Measurements from ENCODE around the gene BMPER.

The BMPER gene

DNA sequence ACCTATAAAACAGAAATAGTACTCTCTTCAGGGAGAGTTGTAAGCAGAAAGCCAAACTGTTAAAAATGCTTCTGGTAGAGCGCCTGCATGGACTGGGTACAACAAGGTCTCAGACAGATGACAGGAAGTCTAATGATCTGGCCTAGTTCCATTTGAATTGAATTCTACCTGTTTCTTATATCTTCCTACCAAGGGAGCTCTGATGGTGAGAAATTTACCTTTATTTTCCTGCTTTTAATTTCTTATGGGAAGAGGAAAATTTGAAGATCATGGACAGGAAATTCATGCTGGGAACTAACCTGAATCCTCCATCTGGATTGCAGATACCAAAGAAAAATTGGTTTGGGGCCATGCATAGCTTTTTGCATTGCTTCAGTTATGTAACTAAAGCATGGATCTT lies 63.3 kb downstream of the BMPER start:
- peaks cover 5% of the 10 kb centered on the region; the same call in 1 of the 2 replicates for H3K36me3 ChIP-seq (ENCODE audit: insufficient read depth, low read length)
- no peak overlapping the region for H3K27ac ChIP-seq (ENCODE audit: low read depth, low read length)
- H3K79me2 ChIP-seq (ENCODE audit: control insufficient read depth, insufficient read depth, low read length, unreplicated experiment), result no peaks in the 10 kb centered on the region
- H2AFZ ChIP-seq (ENCODE audit: low read length, unreplicated experiment), result no peak overlapping the region
- H3K27me3 ChIP-seq (ENCODE audit: insufficient read depth, low read length), result no peaks in the 10 kb centered on the region
- H3K4me1 ChIP-seq (ENCODE audit: control insufficient read depth, insufficient read depth, low read length, unreplicated experiment), result peaks cover 25% of the 10 kb centered on the region
- no peak overlapping the region for H3K4me3 ChIP-seq (ENCODE audit: low read depth, low read length)

- Histone ChIP-seq H3K27me3 (ENCODE audit: insufficient read depth, low read length) (no peaks in the 10 kb centered on the region), H3K4me1 (ENCODE audit: control insufficient read depth, insufficient read depth, low read length, unreplicated experiment) (peaks cover 13% of the 10 kb centered on the region), H2AFZ (ENCODE audit: low read length, unreplicated experiment) (no peak overlapping the region), H3K36me3 (ENCODE audit: insufficient read depth, low read length) (peaks cover 5% of the 10 kb centered on the region; the same call in 1 of the 2 replicates), H3K4me3 (ENCODE audit: low read depth, low read length) (no peak overlapping the region), H3K79me2 (ENCODE audit: control insufficient read depth, insufficient read depth, low read length, unreplicated experiment) (no peaks in the 10 kb centered on the region), H3K27ac (ENCODE audit: low read depth, low read length) (no peak overlapping the region)
Observed at GRCh38 chr7:33970536-33970935, 65.2 kb downstream of the BMPER start.

DNA sequence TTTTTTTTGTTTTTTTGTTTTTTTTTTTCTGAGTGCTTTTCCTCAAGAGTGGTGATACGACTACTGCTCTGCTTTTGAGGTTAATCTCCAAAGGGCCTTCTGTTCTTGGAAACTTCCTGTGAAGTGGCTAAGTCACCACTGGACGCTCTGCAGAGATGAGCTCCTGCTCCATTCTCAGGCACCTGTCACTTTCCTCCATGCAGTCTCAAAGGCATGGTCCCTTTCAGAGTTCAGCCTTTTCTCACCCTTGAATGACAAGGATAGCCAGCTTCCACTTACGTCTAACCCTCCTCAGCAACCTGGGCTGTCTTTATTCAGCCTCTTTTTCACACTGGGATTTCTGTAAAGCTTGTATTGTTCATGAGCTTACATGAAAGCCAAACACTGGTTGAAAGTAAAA lies 65.8 kb downstream of the BMPER start:
- Histone ChIP-seq H3K79me2 (ENCODE audit: control insufficient read depth, insufficient read depth, low read length, unreplicated experiment) (no peaks in the 10 kb centered on the region), H3K27me3 (ENCODE audit: insufficient read depth, low read length) (no peaks in the 10 kb centered on the region), H3K4me3 (ENCODE audit: low read depth, low read length) (no peak overlapping the region), H2AFZ (ENCODE audit: low read length, unreplicated experiment) (no peak overlapping the region), H3K36me3 (ENCODE audit: insufficient read depth, low read length) (peaks cover 5% of the 10 kb centered on the region; the same call in 1 of the 2 replicates), H3K27ac (ENCODE audit: low read depth, low read length) (no peak overlapping the region), H3K4me1 (ENCODE audit: control insufficient read depth, insufficient read depth, low read length, unreplicated experiment) (peaks cover 8% of the 10 kb centered on the region)

DNA sequence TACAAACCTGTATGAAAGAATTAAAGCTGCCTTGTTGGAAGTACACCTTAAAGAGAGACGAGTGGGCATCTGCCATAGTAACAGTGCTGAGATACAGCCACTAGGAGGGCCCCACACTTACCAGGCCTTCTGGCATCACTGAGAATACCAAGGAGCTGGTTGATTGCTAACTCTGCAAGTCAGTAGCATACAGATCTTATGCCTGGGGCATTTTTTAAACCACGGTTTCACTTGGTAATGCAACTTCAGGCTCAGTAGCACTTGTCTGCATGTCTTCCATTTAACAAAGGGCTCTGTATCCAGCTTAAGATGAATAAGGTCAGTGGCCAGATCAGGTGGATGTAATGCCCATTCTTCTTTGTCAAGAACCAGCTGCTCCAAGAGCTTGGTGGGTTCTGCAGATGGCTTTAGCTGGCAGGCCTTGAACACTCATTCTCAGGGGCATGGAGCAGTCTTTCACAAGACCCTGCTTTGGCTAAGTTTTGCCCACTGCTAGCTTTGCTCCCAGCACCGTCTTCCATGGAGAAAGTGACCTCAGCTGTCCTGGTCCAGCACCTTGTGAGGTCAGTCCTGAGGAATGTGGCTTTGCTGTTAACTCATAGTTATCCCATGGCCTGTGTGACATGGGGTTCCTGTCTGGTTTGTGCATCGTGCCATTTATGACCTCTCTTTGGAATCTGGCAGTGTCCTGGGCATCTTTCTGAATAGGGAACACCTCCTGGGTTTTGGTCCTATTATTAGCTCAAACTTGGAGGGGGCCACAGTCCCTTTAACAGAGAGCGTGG lies 68.1 kb downstream of the BMPER start:
- H3K27ac ChIP-seq (ENCODE audit: low read depth, low read length), result no peak overlapping the region
- no peaks in the 10 kb centered on the region for H3K27me3 ChIP-seq (ENCODE audit: insufficient read depth, low read length)
- peaks cover 8% of the 10 kb centered on the region for H3K4me1 ChIP-seq (ENCODE audit: control insufficient read depth, insufficient read depth, low read length, unreplicated experiment)

GRCh38 chr7:33979300-33979806 lies 74.0 kb downstream of the BMPER start:
- H3K79me2 ChIP-seq (ENCODE audit: control insufficient read depth, insufficient read depth, low read length, unreplicated experiment), result no peaks in the 10 kb centered on the region
- peak overlapping the region; percentile 96 for H3K27ac ChIP-seq (ENCODE audit: low read depth, low read length)
- 0 out of 2 replicates have a peak, but pooled peaks cover 4% of the 10 kb centered on the region for H3K36me3 ChIP-seq (ENCODE audit: insufficient read depth, low read length)
- H2AFZ ChIP-seq (ENCODE audit: low read length, unreplicated experiment), result peak overlapping the region; percentile 53
- H3K27me3 ChIP-seq (ENCODE audit: insufficient read depth, low read length), result no peaks in the 10 kb centered on the region
- peaks cover 39% of the 10 kb centered on the region for H3K4me1 ChIP-seq (ENCODE audit: control insufficient read depth, insufficient read depth, low read length, unreplicated experiment)
- H3K4me3 ChIP-seq (ENCODE audit: low read depth, low read length), result peak overlapping the region; percentile 41

More for the DNA sequence above, 68.1 kb downstream of the BMPER start:
- no peaks in the 10 kb centered on the region for H3K79me2 ChIP-seq (ENCODE audit: control insufficient read depth, insufficient read depth, low read length, unreplicated experiment)
- no peak overlapping the region for H2AFZ ChIP-seq (ENCODE audit: low read length, unreplicated experiment)
- H3K4me3 ChIP-seq (ENCODE audit: low read depth, low read length), result no peak overlapping the region
- peaks cover 6% of the 10 kb centered on the region; the same call in 1 of the 2 replicates for H3K36me3 ChIP-seq (ENCODE audit: insufficient read depth, low read length)

GRCh38 chr7:33979807-33980355 lies 74.5 kb downstream of the BMPER start:
- Histone ChIP-seq H3K27me3 (ENCODE audit: insufficient read depth, low read length) (no peaks in the 10 kb centered on the region), H3K4me3 (ENCODE audit: low read depth, low read length) (peak overlapping the region; percentile 41), H3K27ac (ENCODE audit: low read depth, low read length) (peak overlapping the region; percentile 96), H3K4me1 (ENCODE audit: control insufficient read depth, insufficient read depth, low read length, unreplicated experiment) (peaks cover 44% of the 10 kb centered on the region), H2AFZ (ENCODE audit: low read length, unreplicated experiment) (peak overlapping the region; percentile 53), H3K79me2 (ENCODE audit: control insufficient read depth, insufficient read depth, low read length, unreplicated experiment) (no peaks in the 10 kb centered on the region), H3K36me3 (ENCODE audit: insufficient read depth, low read length) (0 out of 2 replicates have a peak, but pooled peaks cover 4% of the 10 kb centered on the region)

DNA sequence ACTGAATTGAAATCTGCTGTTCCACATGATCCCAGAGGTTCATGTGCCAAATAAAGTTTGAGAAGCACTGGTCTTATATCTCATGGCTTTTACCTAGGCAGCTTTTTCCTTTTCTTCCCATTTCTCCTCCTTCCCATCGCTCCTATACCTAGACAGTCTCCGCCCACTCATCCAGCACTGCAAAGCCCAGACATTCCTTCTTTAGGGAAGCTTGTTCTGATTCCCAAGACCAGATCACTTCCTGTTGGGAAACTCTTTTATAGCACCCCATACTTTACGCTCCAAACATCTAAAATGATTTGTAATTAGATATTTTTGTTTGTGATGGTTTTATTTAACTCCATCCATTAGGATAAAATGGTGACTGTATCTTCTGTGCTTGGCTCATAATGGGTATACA lies 75.9 kb downstream of the BMPER start:
- H3K4me3 ChIP-seq (ENCODE audit: low read depth, low read length), result peak overlapping the region; percentile 41; the same call in 1 of the 2 replicates
- peak overlapping the region; percentile 96 for H3K27ac ChIP-seq (ENCODE audit: low read depth, low read length)
- no peak overlapping the region for H2AFZ ChIP-seq (ENCODE audit: low read length, unreplicated experiment)
- peaks cover 57% of the 10 kb centered on the region for H3K4me1 ChIP-seq (ENCODE audit: control insufficient read depth, insufficient read depth, low read length, unreplicated experiment)
- H3K27me3 ChIP-seq (ENCODE audit: insufficient read depth, low read length), result no peaks in the 10 kb centered on the region
- no peaks in the 10 kb centered on the region for H3K79me2 ChIP-seq (ENCODE audit: control insufficient read depth, insufficient read depth, low read length, unreplicated experiment)
- H3K36me3 ChIP-seq (ENCODE audit: insufficient read depth, low read length), result 0 out of 2 replicates have a peak, but pooled peaks cover 4% of the 10 kb centered on the region

- 0 out of 2 replicates have a peak, but pooled peaks cover 4% of the 10 kb centered on the region for H3K36me3 ChIP-seq (ENCODE audit: insufficient read depth, low read length)
- H3K27ac ChIP-seq (ENCODE audit: low read depth, low read length), result peak overlapping the region; percentile 96
- no peaks in the 10 kb centered on the region for H3K79me2 ChIP-seq (ENCODE audit: control insufficient read depth, insufficient read depth, low read length, unreplicated experiment)
- H3K4me1 ChIP-seq (ENCODE audit: control insufficient read depth, insufficient read depth, low read length, unreplicated experiment), result peaks cover 64% of the 10 kb centered on the region
- peak overlapping the region; percentile 10 for H2AFZ ChIP-seq (ENCODE audit: low read length, unreplicated experiment)
- no peak overlapping the region for H3K4me3 ChIP-seq (ENCODE audit: low read depth, low read length)
- H3K27me3 ChIP-seq (ENCODE audit: insufficient read depth, low read length), result no peaks in the 10 kb centered on the region
Observed at GRCh38 chr7:33981671-33982424, 76.5 kb downstream of the BMPER start.

- H3K27ac ChIP-seq (ENCODE audit: low read depth, low read length), result peak overlapping the region; percentile 96
Observed at GRCh38 chr7:33982425-33982786, 77.1 kb downstream of the BMPER start.

GRCh38 chr7:33986451-33986850 lies 81.1 kb downstream of the BMPER start:
- peak overlapping the region; percentile 47; the same call in 1 of the 2 replicates for H3K4me3 ChIP-seq (ENCODE audit: low read depth, low read length)
- H2AFZ ChIP-seq (ENCODE audit: low read length, unreplicated experiment), result peak overlapping the region; percentile 52
- H3K4me1 ChIP-seq (ENCODE audit: control insufficient read depth, insufficient read depth, low read length, unreplicated experiment), result peaks cover 53% of the 10 kb centered on the region
- H3K36me3 ChIP-seq (ENCODE audit: insufficient read depth, low read length), result no peaks in the 10 kb centered on the region
- no peaks in the 10 kb centered on the region for H3K79me2 ChIP-seq (ENCODE audit: control insufficient read depth, insufficient read depth, low read length, unreplicated experiment)
- peak overlapping the region; percentile 99 for H3K27ac ChIP-seq (ENCODE audit: low read depth, low read length)
- H3K27me3 ChIP-seq (ENCODE audit: insufficient read depth, low read length), result no peaks in the 10 kb centered on the region

More at GRCh38 chr7:33982425-33982786, 77.1 kb downstream of the BMPER start:
- Histone ChIP-seq H3K27me3 (ENCODE audit: insufficient read depth, low read length) (no peaks in the 10 kb centered on the region), H3K4me3 (ENCODE audit: low read depth, low read length) (no peak overlapping the region), H3K36me3 (ENCODE audit: insufficient read depth, low read length) (0 out of 2 replicates have a peak, but pooled peaks cover 4% of the 10 kb centered on the region), H3K79me2 (ENCODE audit: control insufficient read depth, insufficient read depth, low read length, unreplicated experiment) (no peaks in the 10 kb centered on the region), H3K4me1 (ENCODE audit: control insufficient read depth, insufficient read depth, low read length, unreplicated experiment) (peaks cover 67% of the 10 kb centered on the region), H2AFZ (ENCODE audit: low read length, unreplicated experiment) (no peak overlapping the region)
